K562 (cell line): ENCODE data around the gene DCXR. TPM values are rescaled to one million over a fixed set of nuclear protein-coding genes. Genes with fewer than 3 reads are reported as not detected.

Experiments used
- BCOR ChIP-seq: fragments of 450-650 bp; IDR thresholded peaks from 2 replicates; pipeline ENCODE4 v1.6.1; 2016
- BHLHE40 ChIP-seq: IDR thresholded peaks from 2 replicates; pipeline ENCODE4 v1.6.1; 2011; ENCODE audit warnings: low read length, improper control_type of control experiment
- GABPB1 ChIP-seq: sonication (generic); formaldehyde crosslinking; IDR thresholded peaks from 2 replicates; pipeline ENCODE4 v1.8.0; 2022; ENCODE audit warnings: mild to moderate bottlenecking, missing genetic modification reagents
- KAT2B ChIP-seq: IDR thresholded peaks from one replicate; pipeline ENCODE4 v1.6.1; 2012; ENCODE audit warnings: low read depth, mild to moderate bottlenecking, control low read depth, inconsistent platforms, low read length, moderate library complexity
- MYBL2 ChIP-seq, 2 experiments: fragments of 450-650 bp in 1 of 2; sonication (generic) in 1 of 2; formaldehyde crosslinking in 1 of 2; IDR thresholded peaks; 2 replicates each; pipeline versions ENCODE4 v1.6.1 to v1.8.1; 2017 to 2022; ENCODE audit warnings: borderline replicate concordance in 1 of 2, inconsistent platforms in 1 of 2, low read depth in 1 of 2, mild to moderate bottlenecking in 1 of 2, missing genetic modification reagents in 1 of 2, moderate library complexity in 1 of 2
- POLR2A ChIP-seq: fragments of 450-650 bp; conservative IDR thresholded peaks from 2 replicates; pipeline ENCODE4 v1.6.1; 2016
- SAP30 ChIP-seq: fragments of 200-600 bp; sonication (generic); IDR thresholded peaks from 2 replicates; pipeline ENCODE4 v1.6.1; 2012; ENCODE audit warnings: borderline replicate concordance, low read depth, mild to moderate bottlenecking, moderate library complexity, low read length, control low read depth, inconsistent platforms; ENCODE audit not compliant: insufficient read depth, poor library complexity, severe bottlenecking
- XRCC5 ChIP-seq: fragments of 200-400 bp; formaldehyde crosslinking; IDR thresholded peaks from 2 replicates; pipeline ENCODE4 v1.6.1; 2017; ENCODE audit warnings: low read depth, mild to moderate bottlenecking, low read length
- ZKSCAN1 ChIP-seq: fragments of 150-350 bp; IDR thresholded peaks from 2 replicates; pipeline ENCODE4 v1.6.1; 2016; ENCODE audit warnings: low read depth, low read length
- ZNF143 ChIP-seq: sonication (generic); formaldehyde crosslinking; IDR thresholded peaks from 2 replicates; pipeline ENCODE4 v1.9.0; 2022; ENCODE audit warnings: mild to moderate bottlenecking, missing genetic modification reagents
- polyA plus RNA-seq, 8 experiments: library from polyadenylated mRNA; depleted of rRNA in 4 of 8; stranded (reverse) in 5 of 8; unstranded in 3 of 8; fragments of >200 nt; fragmentation: Nextera tagmentation in 2 of 8; fragmentation: Illumina TruSeq in 1 of 8; extraction: Ambion mirVana in 2 of 8; extraction: Trizol in 1 of 8; gene quantifications; 2 replicates each; pipeline versions ENCODE4 v1.2.1 to v1.2.3, GENCODE V29; 2011 to 2014; ENCODE audit warnings: inconsistent platforms in 1 of 8, missing spikeins in 1 of 8
- total RNA-seq, 7 experiments: library from RNA; depleted of rRNA in 6 of 7; stranded (reverse); fragments of >200 nt in 6 of 7; fragmentation: Illumina TruSeq in 2 of 7; extraction: Trizol in 2 of 7; gene quantifications; 2 replicates each; pipeline versions ENCODE4 v1.2.1 to v1.2.3, GENCODE V29; 2011 to 2021; ENCODE audit warnings: low replicate concordance in 1 of 7
- TF ChIP-seq, protein P1 (sequence below): fragments of 250-450 bp; sonication (Bioruptor Pico); IDR thresholded peaks from 2 replicates; pipeline ENCODE4 v1.4.0; 2020
- TF ChIP-seq, protein P2 (sequence below), 2 experiments: fragments of 150-350 bp in 1 of 2; IDR thresholded peaks; 2 replicates each; pipeline ENCODE4 v1.6.1; 2012 to 2016; ENCODE audit warnings: low read depth in 2 of 2, low read length in 2 of 2, mild to moderate bottlenecking in 1 of 2, moderate library complexity in 1 of 2
- TF ChIP-seq, protein P3 (sequence below): sonication (generic); formaldehyde crosslinking; IDR thresholded peaks from 2 replicates; pipeline ENCODE4 v1.8.1; 2023; ENCODE audit warnings: mild to moderate bottlenecking, missing genetic modification reagents, moderate library complexity
- TF ChIP-seq, protein P4 (sequence below): sonication (generic); formaldehyde crosslinking; IDR thresholded peaks from 2 replicates; pipeline ENCODE4 v1.8.1; 2022; ENCODE audit warnings: missing genetic modification reagents

The DCXR gene
- total and polyA plus RNA-seq, 9 of the 15 experiments (the other 6 are each of a cell fraction or from before 2014, with no cell fraction given) = 21.3 to 274 (median 156) TPM

DNA sequence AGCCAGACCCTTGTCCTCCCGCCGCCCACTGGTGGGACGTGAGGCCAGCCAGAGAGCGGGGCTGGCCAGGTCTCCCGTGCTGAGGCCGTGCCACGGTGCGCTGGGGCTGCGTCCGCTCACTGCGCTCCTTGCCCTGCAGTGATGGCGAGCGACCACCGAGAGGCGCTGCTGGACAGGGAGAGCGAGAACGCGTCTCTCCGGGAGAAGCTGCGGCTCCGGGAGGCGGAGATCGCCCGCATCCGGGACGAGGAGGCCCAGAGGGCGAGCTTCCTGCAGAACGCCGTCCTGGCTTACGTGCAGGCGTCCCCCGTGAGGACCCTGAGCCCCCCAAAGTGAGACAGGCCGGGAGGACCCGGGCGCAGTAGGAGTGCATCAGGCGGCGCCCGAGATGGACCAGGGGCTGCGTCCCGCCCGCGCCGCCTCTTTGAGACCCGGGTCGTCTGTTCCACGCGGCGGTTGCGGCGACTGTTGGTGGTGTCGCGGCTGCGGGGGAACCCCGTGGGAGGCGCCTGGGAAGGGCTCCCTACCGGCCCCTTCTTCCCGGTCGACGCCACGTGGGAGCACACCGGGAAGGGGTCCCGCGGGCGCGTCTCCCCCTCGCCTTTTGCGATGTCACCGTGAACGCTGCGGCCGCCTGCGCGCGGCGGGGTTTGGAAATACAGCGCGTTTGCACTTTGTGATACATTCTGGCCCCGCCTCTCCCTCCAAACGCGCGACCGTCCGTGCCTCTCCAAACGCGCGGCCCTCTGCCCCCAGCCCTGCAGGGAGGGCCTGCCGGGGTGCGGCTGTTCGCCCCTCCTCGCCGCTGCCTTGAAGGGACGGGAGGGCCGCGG is 6.8 kb downstream of the DCXR start (continued):
- TF ChIP-seq, protein P1, sequence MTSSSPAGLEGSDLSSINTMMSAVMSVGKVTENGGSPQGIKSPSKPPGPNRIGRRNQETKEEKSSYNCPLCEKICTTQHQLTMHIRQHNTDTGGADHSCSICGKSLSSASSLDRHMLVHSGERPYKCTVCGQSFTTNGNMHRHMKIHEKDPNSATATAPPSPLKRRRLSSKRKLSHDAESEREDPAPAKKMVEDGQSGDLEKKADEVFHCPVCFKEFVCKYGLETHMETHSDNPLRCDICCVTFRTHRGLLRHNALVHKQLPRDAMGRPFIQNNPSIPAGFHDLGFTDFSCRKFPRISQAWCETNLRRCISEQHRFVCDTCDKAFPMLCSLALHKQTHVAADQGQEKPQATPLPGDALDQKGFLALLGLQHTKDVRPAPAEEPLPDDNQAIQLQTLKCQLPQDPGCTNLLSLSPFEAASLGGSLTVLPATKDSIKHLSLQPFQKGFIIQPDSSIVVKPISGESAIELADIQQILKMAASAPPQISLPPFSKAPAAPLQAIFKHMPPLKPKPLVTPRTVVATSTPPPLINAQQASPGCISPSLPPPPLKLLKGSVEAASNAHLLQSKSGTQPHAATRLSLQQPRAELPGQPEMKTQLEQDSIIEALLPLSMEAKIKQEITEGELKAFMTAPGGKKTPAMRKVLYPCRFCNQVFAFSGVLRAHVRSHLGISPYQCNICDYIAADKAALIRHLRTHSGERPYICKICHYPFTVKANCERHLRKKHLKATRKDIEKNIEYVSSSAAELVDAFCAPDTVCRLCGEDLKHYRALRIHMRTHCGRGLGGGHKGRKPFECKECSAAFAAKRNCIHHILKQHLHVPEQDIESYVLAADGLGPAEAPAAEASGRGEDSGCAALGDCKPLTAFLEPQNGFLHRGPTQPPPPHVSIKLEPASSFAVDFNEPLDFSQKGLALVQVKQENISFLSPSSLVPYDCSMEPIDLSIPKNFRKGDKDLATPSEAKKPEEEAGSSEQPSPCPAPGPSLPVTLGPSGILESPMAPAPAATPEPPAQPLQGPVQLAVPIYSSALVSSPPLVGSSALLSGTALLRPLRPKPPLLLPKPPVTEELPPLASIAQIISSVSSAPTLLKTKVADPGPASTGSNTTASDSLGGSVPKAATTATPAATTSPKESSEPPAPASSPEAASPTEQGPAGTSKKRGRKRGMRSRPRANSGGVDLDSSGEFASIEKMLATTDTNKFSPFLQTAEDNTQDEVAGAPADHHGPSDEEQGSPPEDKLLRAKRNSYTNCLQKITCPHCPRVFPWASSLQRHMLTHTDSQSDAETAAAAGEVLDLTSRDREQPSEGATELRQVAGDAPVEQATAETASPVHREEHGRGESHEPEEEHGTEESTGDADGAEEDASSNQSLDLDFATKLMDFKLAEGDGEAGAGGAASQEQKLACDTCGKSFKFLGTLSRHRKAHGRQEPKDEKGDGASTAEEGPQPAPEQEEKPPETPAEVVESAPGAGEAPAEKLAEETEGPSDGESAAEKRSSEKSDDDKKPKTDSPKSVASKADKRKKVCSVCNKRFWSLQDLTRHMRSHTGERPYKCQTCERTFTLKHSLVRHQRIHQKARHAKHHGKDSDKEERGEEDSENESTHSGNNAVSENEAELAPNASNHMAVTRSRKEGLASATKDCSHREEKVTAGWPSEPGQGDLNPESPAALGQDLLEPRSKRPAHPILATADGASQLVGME (CRISPR knock-in tag) = peak; percentile 59; the same call in 1 of the 2 replicates
- TF ChIP-seq ZNF143 (CRISPR knock-in tag) (no peak; the same call in 1 of the 2 replicates), KAT2B (no peak), MYBL2 (IDR thresholded peaks at IDR 0.05; ENCODE audit: low read depth) (no peak), MYBL2 (CRISPR knock-in tag; IDR thresholded peaks at IDR 0.05; ENCODE audit: borderline replicate concordance) (no peak), XRCC5 (peak; percentile 45; the same call in 1 of the 2 replicates), POLR2A (peak; percentile 55; the same call in 1 of the 2 replicates), BHLHE40 (peak; percentile 63), SAP30 (peak; percentile 89), ZKSCAN1 (0 out of 2 replicates have a peak, but pooled peaks have one; percentile 18), GABPB1 (CRISPR knock-in tag) (peak; percentile 84), BCOR (peak; percentile 56)
- TF ChIP-seq, protein P2, sequence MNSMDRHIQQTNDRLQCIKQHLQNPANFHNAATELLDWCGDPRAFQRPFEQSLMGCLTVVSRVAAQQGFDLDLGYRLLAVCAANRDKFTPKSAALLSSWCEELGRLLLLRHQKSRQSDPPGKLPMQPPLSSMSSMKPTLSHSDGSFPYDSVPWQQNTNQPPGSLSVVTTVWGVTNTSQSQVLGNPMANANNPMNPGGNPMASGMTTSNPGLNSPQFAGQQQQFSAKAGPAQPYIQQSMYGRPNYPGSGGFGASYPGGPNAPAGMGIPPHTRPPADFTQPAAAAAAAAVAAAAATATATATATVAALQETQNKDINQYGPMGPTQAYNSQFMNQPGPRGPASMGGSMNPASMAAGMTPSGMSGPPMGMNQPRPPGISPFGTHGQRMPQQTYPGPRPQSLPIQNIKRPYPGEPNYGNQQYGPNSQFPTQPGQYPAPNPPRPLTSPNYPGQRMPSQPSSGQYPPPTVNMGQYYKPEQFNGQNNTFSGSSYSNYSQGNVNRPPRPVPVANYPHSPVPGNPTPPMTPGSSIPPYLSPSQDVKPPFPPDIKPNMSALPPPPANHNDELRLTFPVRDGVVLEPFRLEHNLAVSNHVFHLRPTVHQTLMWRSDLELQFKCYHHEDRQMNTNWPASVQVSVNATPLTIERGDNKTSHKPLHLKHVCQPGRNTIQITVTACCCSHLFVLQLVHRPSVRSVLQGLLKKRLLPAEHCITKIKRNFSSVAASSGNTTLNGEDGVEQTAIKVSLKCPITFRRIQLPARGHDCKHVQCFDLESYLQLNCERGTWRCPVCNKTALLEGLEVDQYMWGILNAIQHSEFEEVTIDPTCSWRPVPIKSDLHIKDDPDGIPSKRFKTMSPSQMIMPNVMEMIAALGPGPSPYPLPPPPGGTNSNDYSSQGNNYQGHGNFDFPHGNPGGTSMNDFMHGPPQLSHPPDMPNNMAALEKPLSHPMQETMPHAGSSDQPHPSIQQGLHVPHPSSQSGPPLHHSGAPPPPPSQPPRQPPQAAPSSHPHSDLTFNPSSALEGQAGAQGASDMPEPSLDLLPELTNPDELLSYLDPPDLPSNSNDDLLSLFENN (IDR thresholded peaks at IDR 0.05; ENCODE audit: low read depth in 2 of 2, low read length in 2 of 2) = peak in 1 of 2 experiments; percentile 24; a peak in 1 of 4 replicates
- TF ChIP-seq, protein P3, sequence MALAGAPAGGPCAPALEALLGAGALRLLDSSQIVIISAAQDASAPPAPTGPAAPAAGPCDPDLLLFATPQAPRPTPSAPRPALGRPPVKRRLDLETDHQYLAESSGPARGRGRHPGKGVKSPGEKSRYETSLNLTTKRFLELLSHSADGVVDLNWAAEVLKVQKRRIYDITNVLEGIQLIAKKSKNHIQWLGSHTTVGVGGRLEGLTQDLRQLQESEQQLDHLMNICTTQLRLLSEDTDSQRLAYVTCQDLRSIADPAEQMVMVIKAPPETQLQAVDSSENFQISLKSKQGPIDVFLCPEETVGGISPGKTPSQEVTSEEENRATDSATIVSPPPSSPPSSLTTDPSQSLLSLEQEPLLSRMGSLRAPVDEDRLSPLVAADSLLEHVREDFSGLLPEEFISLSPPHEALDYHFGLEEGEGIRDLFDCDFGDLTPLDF (CRISPR knock-in tag) = 0 out of 2 replicates have a peak, but pooled peaks have one; percentile 56
- TF ChIP-seq, protein P4, sequence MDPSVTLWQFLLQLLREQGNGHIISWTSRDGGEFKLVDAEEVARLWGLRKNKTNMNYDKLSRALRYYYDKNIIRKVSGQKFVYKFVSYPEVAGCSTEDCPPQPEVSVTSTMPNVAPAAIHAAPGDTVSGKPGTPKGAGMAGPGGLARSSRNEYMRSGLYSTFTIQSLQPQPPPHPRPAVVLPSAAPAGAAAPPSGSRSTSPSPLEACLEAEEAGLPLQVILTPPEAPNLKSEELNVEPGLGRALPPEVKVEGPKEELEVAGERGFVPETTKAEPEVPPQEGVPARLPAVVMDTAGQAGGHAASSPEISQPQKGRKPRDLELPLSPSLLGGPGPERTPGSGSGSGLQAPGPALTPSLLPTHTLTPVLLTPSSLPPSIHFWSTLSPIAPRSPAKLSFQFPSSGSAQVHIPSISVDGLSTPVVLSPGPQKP = no peak
